ENCODE data around the gene WNT5B. TPM values are rescaled to one million over a fixed set of nuclear protein-coding genes. Genes with fewer than 3 reads are reported as not detected.
A peak's percentile ranks its signal among the peaks of the same experiment; 100 is the strongest.

Gene WNT5B
- total and polyA plus RNA-seq, 9 of the 15 experiments (the other 6 are each of a cell fraction or from before 2014, with no cell fraction given), result 0.42 to 16.8 (median 5.4) TPM

GRCh38 chr12:1616233-1617066 lies 12.6 kb upstream of the WNT5B start:
- no peak for ATAC-seq
- Histone ChIP-seq H3K4me2 (ENCODE audit: insufficient read depth, low read length) (no peak overlapping the region; the same call in 1 of the 2 replicates), H3K4me3 (no peak overlapping the region), H3K9me1 (ENCODE audit: control insufficient read depth, insufficient read depth, low read length) (no peaks in the 10 kb centered on the region), H3K9me3 (replicated peaks; ENCODE audit: control insufficient read depth, insufficient read depth, low read depth, low read length) (no peaks in the 10 kb centered on the region), H3K27ac (ENCODE audit: extremely low read depth, low read depth, low read length) (no peak overlapping the region), H3K79me2 (ENCODE audit: control insufficient read depth, insufficient read depth, low read length) (no peaks in the 10 kb centered on the region), H4K20me1 (replicated peaks; ENCODE audit: control insufficient read depth, insufficient read depth, low read length) (no peaks in the 10 kb centered on the region), H3K9ac (ENCODE audit: insufficient read depth in 1 of 2, low read depth in 2 of 2, low read length in 2 of 2) (peak overlapping the region in 1 of 2 experiments; percentile 47; a peak in 2 of 4 replicates), H3K4me1 (replicated peaks in 1 of 2; ENCODE audit: control insufficient read depth in 2 of 2, insufficient read depth in 2 of 2, low read length in 2 of 2) (peaks cover 28 to 47% of the 10 kb centered on the region in 2 experiments), H2AFZ (ENCODE audit: low read depth, low read length) (0 out of 2 replicates have a peak overlapping the region, but pooled peaks have one; percentile 7), H3K27me3 (ENCODE audit: control insufficient read depth in 2 of 2, insufficient read depth in 2 of 2, low read length in 2 of 2) (no peaks in the 10 kb centered on the region), H3K36me3 (ENCODE audit: control insufficient read depth, insufficient read depth, low read length) (no peaks in the 10 kb centered on the region)
- ChIA-PET POLR2A (no interaction called here), CTCF (ENCODE audit: low intra/inter-chr PET ratio) (no interaction called here)
- in situ Hi-C loops (cut with MboI) (no loop called here), intact Hi-C loops (cut with micrococcal nuclease) (no loop called here)
- FAIRE-seq, result no peak
- 64% methylated on average over 14 of the region's 16 CpGs for WGBS (ENCODE audit: insufficient coverage, low coverage, missing lambda C conversion rate)
- TF ChIP-seq ZNF3 (CRISPR knock-in tag; IDR thresholded peaks at IDR 0.05) (no peak), MBD2 (IDR thresholded peaks at IDR 0.05; ENCODE audit: borderline replicate concordance, low read depth) (no peak), MTF1 (CRISPR knock-in tag; IDR thresholded peaks at IDR 0.05; ENCODE audit: borderline replicate concordance) (no peak), COPS2 (conservative IDR thresholded peaks at IDR 0.05) (no peak), CBFA2T2 (conservative IDR thresholded peaks at IDR 0.05) (no peak), RBM25 (IDR thresholded peaks at IDR 0.05; ENCODE audit: low read depth, low read length, severe bottlenecking) (peak; percentile 38), CHD1 (IDR thresholded peaks at IDR 0.05; ENCODE audit: low read length) (no peak)
- TF ChIP-seq, protein P1, sequence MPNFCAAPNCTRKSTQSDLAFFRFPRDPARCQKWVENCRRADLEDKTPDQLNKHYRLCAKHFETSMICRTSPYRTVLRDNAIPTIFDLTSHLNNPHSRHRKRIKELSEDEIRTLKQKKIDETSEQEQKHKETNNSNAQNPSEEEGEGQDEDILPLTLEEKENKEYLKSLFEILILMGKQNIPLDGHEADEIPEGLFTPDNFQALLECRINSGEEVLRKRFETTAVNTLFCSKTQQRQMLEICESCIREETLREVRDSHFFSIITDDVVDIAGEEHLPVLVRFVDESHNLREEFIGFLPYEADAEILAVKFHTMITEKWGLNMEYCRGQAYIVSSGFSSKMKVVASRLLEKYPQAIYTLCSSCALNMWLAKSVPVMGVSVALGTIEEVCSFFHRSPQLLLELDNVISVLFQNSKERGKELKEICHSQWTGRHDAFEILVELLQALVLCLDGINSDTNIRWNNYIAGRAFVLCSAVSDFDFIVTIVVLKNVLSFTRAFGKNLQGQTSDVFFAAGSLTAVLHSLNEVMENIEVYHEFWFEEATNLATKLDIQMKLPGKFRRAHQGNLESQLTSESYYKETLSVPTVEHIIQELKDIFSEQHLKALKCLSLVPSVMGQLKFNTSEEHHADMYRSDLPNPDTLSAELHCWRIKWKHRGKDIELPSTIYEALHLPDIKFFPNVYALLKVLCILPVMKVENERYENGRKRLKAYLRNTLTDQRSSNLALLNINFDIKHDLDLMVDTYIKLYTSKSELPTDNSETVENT (CRISPR knock-in tag; IDR thresholded peaks at IDR 0.05), result no peak
- no TSS peak for BruUV-seq (replicated peaks)
- no peak for DNase-seq (ENCODE audit: extremely low read depth in 1 of 4, low spot score in 3 of 4)

Measured in K562 (cell line).